WTC11 (cell line): ENCODE results near the gene TOGARAM2. TPM values are rescaled to one million over a fixed set of nuclear protein-coding genes. Genes with fewer than 3 reads are reported as not detected.

ENCODE experiments used
- ATAC-seq: fragments of 200-7000 bp; cut with Tn5 transposase; 2 replicates; pipeline ENCODE4 v1.10.0; 2021; ENCODE audit warnings: mild to moderate bottlenecking, moderate library complexity
- CTCF ChIA-PET: fragments of 300-600 bp; sonication (Branson Sonifier 250); formaldehyde crosslinking; loops from one replicate; lab custom pipeline; 2021; ENCODE audit warnings: antibody characterized with exemption; lab: Charles Lee
- POLR2A ChIA-PET: fragments of 350-600 bp; sonication (Branson Sonifier 250); formaldehyde crosslinking; loops from one replicate; lab custom pipeline; 2021; ENCODE audit warnings: antibody characterized with exemption; lab: Charles Lee
- DNase-seq: peaks from one replicate; pipeline ENCODE4 v3.0.0; 2021; ENCODE audit warnings: low spot score
- H3K27ac Mint-ChIP-seq: 2 replicates; pipeline ENCODE4 v1.8.0; 2021; ENCODE audit warnings: mixed read lengths
- H3K27me3 Mint-ChIP-seq: 2 replicates; pipeline ENCODE4 v1.8.0; 2021; ENCODE audit warnings: low read depth, mild to moderate bottlenecking, moderate library complexity, mixed read lengths
- H3K36me3 Mint-ChIP-seq: 2 replicates; pipeline ENCODE4 v1.8.0; 2021; ENCODE audit warnings: mixed read lengths
- H3K4me1 Mint-ChIP-seq: 2 replicates; pipeline ENCODE4 v1.8.0; 2022; ENCODE audit warnings: mixed read lengths
- H3K4me3 Mint-ChIP-seq: 2 replicates; pipeline ENCODE4 v1.8.0; 2021; ENCODE audit warnings: mild to moderate bottlenecking, moderate library complexity, mixed read lengths
- H3K9me3 Mint-ChIP-seq: 2 replicates; pipeline ENCODE4 v1.8.0; 2021; ENCODE audit warnings: mixed read lengths
- ATF1 ChIP-seq: sonication (generic); formaldehyde crosslinking; IDR thresholded peaks from 2 replicates; pipeline ENCODE4 v1.8.1; 2023; ENCODE audit warnings: mild to moderate bottlenecking, moderate library complexity, missing genetic modification reagents
- CBFB ChIP-seq: sonication (generic); formaldehyde crosslinking; IDR thresholded peaks from 2 replicates; pipeline ENCODE4 v1.8.1; 2022; ENCODE audit warnings: mild to moderate bottlenecking, low read depth, missing genetic modification reagents
- GABPB1 ChIP-seq: sonication (generic); formaldehyde crosslinking; IDR thresholded peaks from 2 replicates; pipeline ENCODE4 v1.8.1; 2023; ENCODE audit warnings: mild to moderate bottlenecking, missing genetic modification reagents
- MYBL2 ChIP-seq: sonication (generic); formaldehyde crosslinking; IDR thresholded peaks from 2 replicates; pipeline ENCODE4 v1.8.1; 2023; ENCODE audit warnings: mild to moderate bottlenecking, moderate library complexity, missing genetic modification reagents
- NFYB ChIP-seq: sonication (generic); formaldehyde crosslinking; conservative IDR thresholded peaks from 2 replicates; pipeline ENCODE4 v1.8.0; 2022; ENCODE audit warnings: low read depth, missing genetic modification reagents
- RORB ChIP-seq: fragments of 250-450 bp; sonication (Bioruptor Pico); IDR thresholded peaks from 2 replicates; pipeline ENCODE4 v1.9.0; 2021; ENCODE audit warnings: mild to moderate bottlenecking
- SOX15 ChIP-seq: fragments of 250-450 bp; sonication (Bioruptor Pico); IDR thresholded peaks from 2 replicates; pipeline ENCODE4 v1.9.0; 2021; ENCODE audit warnings: mild to moderate bottlenecking
- TEAD1 ChIP-seq: sonication (generic); formaldehyde crosslinking; IDR thresholded peaks from 2 replicates; pipeline ENCODE4 v1.8.0; 2022; ENCODE audit warnings: mild to moderate bottlenecking, missing genetic modification reagents
- ZNF232 ChIP-seq: sonication (generic); formaldehyde crosslinking; IDR thresholded peaks from 2 replicates; pipeline ENCODE4 v1.8.0; 2022; ENCODE audit warnings: mild to moderate bottlenecking, missing genetic modification reagents
- ZNF317 ChIP-seq: sonication (generic); formaldehyde crosslinking; IDR thresholded peaks from 2 replicates; pipeline ENCODE4 v1.8.1; 2023; ENCODE audit warnings: low read depth, mild to moderate bottlenecking, moderate library complexity, missing genetic modification reagents, borderline replicate concordance
- total RNA-seq: library from RNA; stranded (reverse); gene quantifications from 3 replicates; pipeline ENCODE4 v1.2.3, GENCODE V29; 2021
- TF ChIP-seq, protein P1 (sequence below): sonication (generic); formaldehyde crosslinking; IDR thresholded peaks from 2 replicates; pipeline ENCODE4 v1.8.1; 2022; ENCODE audit warnings: missing genetic modification reagents, borderline replicate concordance
- TF ChIP-seq, protein P2 (sequence below): sonication (generic); formaldehyde crosslinking; IDR thresholded peaks from 2 replicates; pipeline ENCODE4 v1.8.0; 2022; ENCODE audit warnings: mild to moderate bottlenecking, missing genetic modification reagents
- TF ChIP-seq, protein P3 (sequence below): fragments of 250-450 bp; sonication (Bioruptor Pico); IDR thresholded peaks from 2 replicates; pipeline ENCODE4 v1.9.0; 2021; ENCODE audit warnings: mild to moderate bottlenecking, borderline replicate concordance
- TF ChIP-seq, protein P4 (sequence below): sonication (generic); formaldehyde crosslinking; IDR thresholded peaks from 2 replicates; pipeline ENCODE4 v1.8.1; 2022; ENCODE audit warnings: low read depth, mild to moderate bottlenecking, moderate library complexity, missing genetic modification reagents, borderline replicate concordance
- TF ChIP-seq, protein P5 (sequence below): sonication (generic); formaldehyde crosslinking; IDR thresholded peaks from 2 replicates; pipeline ENCODE4 v1.8.1; 2023; ENCODE audit warnings: mild to moderate bottlenecking, moderate library complexity, missing genetic modification reagents
- TF ChIP-seq, protein P6 (sequence below): fragments of 200-600 bp; IDR thresholded peaks from 2 replicates; pipeline ENCODE4 v1.8.0; 2022; ENCODE audit warnings: antibody characterized with exemption
- TF ChIP-seq, protein P7 (sequence below): sonication (generic); formaldehyde crosslinking; IDR thresholded peaks from 2 replicates; pipeline ENCODE4 v1.8.1; 2023; ENCODE audit warnings: mild to moderate bottlenecking, missing genetic modification reagents

TOGARAM2 gene
- total RNA-seq, 1 experiment from 2014 or later: 1.0 TPM

DNA sequence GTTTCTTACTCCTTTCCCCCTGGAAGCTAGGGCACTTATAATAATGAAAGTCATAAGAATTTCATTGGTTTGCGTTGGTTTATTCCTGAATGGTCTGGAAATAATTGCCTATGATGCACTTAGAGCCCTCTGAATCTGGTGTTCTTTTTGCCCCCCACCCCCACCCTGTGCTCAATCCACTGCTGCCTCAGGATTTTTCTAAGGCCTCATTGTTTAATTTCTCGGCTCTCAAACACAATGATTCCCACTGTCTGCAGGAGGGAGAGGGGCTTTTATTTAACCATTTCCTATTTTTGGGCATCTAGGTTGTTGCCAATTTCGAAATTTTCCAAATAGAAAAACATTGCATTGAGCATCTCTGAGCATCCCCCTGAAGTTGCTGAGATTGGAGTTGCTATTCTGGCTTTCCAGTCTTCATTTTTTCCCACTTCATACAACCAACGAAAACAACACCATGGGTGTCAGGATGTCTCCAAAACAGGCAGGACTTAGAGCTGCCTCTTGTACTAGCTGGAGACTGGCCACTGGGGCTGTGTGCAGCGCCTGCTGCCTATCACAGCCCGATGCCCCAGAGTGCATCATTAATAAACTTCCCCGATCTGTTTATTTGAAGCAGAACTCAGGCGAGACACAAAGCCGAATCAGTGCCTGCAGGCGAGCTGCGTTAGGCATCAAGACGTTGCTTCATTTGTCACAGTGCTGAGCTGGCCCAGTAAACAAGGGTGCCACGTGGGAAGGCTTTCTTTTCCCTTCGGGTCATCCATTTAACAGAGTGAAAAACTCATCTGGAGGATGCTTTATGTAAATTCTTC lies 95.0 kb downstream of the TOGARAM2 start:
- POLR2A ChIA-PET: no interaction called here
- CTCF ChIA-PET: interaction anchor here (1.3 kb wide), 1 partner anchor 117 kb away, joined by 5 read pairs; no protein-coding TSS in a partner anchor

DNA sequence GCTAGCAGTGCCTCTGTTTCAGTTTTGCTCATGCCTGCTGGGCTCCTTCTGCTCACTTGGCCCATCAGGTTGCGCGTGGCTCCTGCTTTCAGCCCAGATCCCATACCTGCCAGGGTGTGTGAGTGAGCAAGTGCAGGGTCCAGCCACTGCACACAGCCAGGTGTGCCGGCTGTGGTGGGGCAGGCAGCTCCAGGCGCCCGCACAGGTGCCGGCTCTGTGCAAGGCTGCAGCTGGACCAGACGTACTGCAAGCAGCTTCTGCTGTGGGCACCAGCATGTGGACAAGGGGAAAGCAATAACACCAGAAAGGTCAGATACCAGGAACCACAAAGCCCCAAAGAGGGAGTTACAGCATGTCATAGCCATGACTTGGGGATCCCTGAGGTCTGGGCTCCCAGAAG lies 98.8 kb downstream of the TOGARAM2 start:
- Mint-ChIP-seq H3K27ac (no peak overlapping the region), H3K4me1 (no peaks in the 10 kb centered on the region; the same call in 1 of the 2 replicates), H3K9me3 (peaks cover 26% of the 10 kb centered on the region), H3K36me3 (peaks cover 12% of the 10 kb centered on the region; the same call in 1 of the 2 replicates), H3K4me3 (no peak overlapping the region), H3K27me3 (no peaks in the 10 kb centered on the region)
- TF ChIP-seq, protein P1, sequence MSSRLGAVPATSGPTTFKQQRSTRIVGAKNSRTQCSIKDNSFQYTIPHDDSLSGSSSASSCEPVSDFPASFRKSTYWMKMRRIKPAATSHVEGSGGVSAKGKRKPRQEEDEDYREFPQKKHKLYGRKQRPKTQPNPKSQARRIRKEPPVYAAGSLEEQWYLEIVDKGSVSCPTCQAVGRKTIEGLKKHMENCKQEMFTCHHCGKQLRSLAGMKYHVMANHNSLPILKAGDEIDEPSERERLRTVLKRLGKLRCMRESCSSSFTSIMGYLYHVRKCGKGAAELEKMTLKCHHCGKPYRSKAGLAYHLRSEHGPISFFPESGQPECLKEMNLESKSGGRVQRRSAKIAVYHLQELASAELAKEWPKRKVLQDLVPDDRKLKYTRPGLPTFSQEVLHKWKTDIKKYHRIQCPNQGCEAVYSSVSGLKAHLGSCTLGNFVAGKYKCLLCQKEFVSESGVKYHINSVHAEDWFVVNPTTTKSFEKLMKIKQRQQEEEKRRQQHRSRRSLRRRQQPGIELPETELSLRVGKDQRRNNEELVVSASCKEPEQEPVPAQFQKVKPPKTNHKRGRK (CRISPR knock-in tag): no peak
- TF ChIP-seq ATF1 (CRISPR knock-in tag) (no peak), MYBL2 (CRISPR knock-in tag) (no peak), RORB (CRISPR knock-in tag) (no peak), GABPB1 (no peak)
- TF ChIP-seq, protein P2, sequence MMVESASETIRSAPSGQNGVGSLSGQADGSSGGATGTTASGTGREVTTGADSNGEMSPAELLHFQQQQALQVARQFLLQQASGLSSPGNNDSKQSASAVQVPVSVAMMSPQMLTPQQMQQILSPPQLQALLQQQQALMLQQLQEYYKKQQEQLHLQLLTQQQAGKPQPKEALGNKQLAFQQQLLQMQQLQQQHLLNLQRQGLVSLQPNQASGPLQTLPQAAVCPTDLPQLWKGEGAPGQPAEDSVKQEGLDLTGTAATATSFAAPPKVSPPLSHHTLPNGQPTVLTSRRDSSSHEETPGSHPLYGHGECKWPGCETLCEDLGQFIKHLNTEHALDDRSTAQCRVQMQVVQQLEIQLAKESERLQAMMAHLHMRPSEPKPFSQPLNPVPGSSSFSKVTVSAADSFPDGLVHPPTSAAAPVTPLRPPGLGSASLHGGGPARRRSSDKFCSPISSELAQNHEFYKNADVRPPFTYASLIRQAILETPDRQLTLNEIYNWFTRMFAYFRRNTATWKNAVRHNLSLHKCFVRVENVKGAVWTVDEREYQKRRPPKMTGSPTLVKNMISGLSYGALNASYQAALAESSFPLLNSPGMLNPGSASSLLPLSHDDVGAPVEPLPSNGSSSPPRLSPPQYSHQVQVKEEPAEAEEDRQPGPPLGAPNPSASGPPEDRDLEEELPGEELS (CRISPR knock-in tag): no peak
- TF ChIP-seq, protein P3, sequence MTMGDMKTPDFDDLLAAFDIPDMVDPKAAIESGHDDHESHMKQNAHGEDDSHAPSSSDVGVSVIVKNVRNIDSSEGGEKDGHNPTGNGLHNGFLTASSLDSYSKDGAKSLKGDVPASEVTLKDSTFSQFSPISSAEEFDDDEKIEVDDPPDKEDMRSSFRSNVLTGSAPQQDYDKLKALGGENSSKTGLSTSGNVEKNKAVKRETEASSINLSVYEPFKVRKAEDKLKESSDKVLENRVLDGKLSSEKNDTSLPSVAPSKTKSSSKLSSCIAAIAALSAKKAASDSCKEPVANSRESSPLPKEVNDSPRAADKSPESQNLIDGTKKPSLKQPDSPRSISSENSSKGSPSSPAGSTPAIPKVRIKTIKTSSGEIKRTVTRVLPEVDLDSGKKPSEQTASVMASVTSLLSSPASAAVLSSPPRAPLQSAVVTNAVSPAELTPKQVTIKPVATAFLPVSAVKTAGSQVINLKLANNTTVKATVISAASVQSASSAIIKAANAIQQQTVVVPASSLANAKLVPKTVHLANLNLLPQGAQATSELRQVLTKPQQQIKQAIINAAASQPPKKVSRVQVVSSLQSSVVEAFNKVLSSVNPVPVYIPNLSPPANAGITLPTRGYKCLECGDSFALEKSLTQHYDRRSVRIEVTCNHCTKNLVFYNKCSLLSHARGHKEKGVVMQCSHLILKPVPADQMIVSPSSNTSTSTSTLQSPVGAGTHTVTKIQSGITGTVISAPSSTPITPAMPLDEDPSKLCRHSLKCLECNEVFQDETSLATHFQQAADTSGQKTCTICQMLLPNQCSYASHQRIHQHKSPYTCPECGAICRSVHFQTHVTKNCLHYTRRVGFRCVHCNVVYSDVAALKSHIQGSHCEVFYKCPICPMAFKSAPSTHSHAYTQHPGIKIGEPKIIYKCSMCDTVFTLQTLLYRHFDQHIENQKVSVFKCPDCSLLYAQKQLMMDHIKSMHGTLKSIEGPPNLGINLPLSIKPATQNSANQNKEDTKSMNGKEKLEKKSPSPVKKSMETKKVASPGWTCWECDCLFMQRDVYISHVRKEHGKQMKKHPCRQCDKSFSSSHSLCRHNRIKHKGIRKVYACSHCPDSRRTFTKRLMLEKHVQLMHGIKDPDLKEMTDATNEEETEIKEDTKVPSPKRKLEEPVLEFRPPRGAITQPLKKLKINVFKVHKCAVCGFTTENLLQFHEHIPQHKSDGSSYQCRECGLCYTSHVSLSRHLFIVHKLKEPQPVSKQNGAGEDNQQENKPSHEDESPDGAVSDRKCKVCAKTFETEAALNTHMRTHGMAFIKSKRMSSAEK (CRISPR knock-in tag): no peak
- TF ChIP-seq, protein P4, sequence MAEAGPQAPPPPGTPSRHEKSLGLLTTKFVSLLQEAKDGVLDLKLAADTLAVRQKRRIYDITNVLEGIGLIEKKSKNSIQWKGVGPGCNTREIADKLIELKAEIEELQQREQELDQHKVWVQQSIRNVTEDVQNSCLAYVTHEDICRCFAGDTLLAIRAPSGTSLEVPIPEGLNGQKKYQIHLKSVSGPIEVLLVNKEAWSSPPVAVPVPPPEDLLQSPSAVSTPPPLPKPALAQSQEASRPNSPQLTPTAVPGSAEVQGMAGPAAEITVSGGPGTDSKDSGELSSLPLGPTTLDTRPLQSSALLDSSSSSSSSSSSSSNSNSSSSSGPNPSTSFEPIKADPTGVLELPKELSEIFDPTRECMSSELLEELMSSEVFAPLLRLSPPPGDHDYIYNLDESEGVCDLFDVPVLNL: no peak
- ChIA-PET CTCF (no interaction called here), POLR2A (no interaction called here)
- DNase-seq: no peak
- ATAC-seq: no peak

More for the DNA sequence above, 95.0 kb downstream of the TOGARAM2 start:
- Mint-ChIP-seq H3K9me3 (peaks cover 23% of the 10 kb centered on the region), H3K27ac (no peak overlapping the region), H3K27me3 (no peaks in the 10 kb centered on the region), H3K4me3 (no peak overlapping the region), H3K4me1 (no peaks in the 10 kb centered on the region; the same call in 1 of the 2 replicates), H3K36me3 (peaks cover 9% of the 10 kb centered on the region; the same call in 1 of the 2 replicates)
- DNase-seq: no peak
- ATAC-seq: no peak
- TF ChIP-seq NFYB: no peak
- TF ChIP-seq, protein P5, sequence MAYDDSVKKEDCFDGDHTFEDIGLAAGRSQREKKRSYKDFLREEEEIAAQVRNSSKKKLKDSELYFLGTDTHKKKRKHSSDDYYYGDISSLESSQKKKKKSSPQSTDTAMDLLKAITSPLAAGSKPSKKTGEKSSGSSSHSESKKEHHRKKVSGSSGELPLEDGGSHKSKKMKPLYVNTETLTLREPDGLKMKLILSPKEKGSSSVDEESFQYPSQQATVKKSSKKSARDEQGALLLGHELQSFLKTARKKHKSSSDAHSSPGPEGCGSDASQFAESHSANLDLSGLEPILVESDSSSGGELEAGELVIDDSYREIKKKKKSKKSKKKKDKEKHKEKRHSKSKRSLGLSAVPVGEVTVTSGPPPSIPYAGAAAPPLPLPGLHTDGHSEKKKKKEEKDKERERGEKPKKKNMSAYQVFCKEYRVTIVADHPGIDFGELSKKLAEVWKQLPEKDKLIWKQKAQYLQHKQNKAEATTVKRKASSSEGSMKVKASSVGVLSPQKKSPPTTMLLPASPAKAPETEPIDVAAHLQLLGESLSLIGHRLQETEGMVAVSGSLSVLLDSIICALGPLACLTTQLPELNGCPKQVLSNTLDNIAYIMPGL (CRISPR knock-in tag): no peak
- TF ChIP-seq SOX15 (CRISPR knock-in tag): no peak
- TF ChIP-seq ZNF317 (CRISPR knock-in tag): no peak
- TF ChIP-seq, protein P6, sequence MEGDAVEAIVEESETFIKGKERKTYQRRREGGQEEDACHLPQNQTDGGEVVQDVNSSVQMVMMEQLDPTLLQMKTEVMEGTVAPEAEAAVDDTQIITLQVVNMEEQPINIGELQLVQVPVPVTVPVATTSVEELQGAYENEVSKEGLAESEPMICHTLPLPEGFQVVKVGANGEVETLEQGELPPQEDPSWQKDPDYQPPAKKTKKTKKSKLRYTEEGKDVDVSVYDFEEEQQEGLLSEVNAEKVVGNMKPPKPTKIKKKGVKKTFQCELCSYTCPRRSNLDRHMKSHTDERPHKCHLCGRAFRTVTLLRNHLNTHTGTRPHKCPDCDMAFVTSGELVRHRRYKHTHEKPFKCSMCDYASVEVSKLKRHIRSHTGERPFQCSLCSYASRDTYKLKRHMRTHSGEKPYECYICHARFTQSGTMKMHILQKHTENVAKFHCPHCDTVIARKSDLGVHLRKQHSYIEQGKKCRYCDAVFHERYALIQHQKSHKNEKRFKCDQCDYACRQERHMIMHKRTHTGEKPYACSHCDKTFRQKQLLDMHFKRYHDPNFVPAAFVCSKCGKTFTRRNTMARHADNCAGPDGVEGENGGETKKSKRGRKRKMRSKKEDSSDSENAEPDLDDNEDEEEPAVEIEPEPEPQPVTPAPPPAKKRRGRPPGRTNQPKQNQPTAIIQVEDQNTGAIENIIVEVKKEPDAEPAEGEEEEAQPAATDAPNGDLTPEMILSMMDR: no peak
- TF ChIP-seq CBFB (CRISPR knock-in tag): no peak
- TF ChIP-seq ZNF232 (CRISPR knock-in tag): no peak
- TF ChIP-seq, protein P7, sequence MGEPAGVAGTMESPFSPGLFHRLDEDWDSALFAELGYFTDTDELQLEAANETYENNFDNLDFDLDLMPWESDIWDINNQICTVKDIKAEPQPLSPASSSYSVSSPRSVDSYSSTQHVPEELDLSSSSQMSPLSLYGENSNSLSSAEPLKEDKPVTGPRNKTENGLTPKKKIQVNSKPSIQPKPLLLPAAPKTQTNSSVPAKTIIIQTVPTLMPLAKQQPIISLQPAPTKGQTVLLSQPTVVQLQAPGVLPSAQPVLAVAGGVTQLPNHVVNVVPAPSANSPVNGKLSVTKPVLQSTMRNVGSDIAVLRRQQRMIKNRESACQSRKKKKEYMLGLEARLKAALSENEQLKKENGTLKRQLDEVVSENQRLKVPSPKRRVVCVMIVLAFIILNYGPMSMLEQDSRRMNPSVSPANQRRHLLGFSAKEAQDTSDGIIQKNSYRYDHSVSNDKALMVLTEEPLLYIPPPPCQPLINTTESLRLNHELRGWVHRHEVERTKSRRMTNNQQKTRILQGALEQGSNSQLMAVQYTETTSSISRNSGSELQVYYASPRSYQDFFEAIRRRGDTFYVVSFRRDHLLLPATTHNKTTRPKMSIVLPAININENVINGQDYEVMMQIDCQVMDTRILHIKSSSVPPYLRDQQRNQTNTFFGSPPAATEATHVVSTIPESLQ (CRISPR knock-in tag): no peak
- no peak for TF ChIP-seq TEAD1 (CRISPR knock-in tag)
